ENCODE measurements around the gene DCD.

DNA sequence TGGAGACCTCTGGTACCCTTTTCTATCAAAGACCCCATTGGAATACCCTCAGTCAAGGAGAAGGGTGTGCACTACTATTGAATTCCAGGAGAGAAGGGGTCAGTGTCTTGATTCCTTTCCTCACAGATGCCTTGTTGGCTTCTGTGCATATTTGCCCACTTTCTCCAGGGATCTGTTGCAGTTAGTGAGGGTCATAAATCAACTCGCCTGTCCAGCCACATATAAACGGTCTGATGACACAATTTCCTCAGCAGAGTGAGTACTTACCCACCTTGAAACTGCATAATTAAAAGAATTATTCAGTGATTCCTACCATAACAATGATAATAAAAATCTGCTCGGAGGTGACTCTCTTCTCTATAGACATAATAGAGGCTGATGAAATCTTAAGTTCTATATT lies 13.9 kb upstream of the DCD start:
- TF ChIP-seq, protein P1, sequence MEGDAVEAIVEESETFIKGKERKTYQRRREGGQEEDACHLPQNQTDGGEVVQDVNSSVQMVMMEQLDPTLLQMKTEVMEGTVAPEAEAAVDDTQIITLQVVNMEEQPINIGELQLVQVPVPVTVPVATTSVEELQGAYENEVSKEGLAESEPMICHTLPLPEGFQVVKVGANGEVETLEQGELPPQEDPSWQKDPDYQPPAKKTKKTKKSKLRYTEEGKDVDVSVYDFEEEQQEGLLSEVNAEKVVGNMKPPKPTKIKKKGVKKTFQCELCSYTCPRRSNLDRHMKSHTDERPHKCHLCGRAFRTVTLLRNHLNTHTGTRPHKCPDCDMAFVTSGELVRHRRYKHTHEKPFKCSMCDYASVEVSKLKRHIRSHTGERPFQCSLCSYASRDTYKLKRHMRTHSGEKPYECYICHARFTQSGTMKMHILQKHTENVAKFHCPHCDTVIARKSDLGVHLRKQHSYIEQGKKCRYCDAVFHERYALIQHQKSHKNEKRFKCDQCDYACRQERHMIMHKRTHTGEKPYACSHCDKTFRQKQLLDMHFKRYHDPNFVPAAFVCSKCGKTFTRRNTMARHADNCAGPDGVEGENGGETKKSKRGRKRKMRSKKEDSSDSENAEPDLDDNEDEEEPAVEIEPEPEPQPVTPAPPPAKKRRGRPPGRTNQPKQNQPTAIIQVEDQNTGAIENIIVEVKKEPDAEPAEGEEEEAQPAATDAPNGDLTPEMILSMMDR (IDR thresholded peaks at IDR 0.05) = no peak
- TF ChIP-seq POLR2A (IDR thresholded peaks at IDR 0.05) = no peak
- no peak for TF ChIP-seq EP300 (IDR thresholded peaks at IDR 0.05)
